Measurements from ENCODE around the gene NUDT14. TPM values are rescaled to one million over a fixed set of nuclear protein-coding genes. Genes with fewer than 3 reads are reported as not detected.

NUDT14 gene
- total and polyA plus RNA-seq, 2 donors from 2014 or later: 48.6 to 59.1 TPM

- no peak for TF ChIP-seq CTCF (IDR thresholded peaks at IDR 0.05; ENCODE audit: borderline replicate concordance, extremely low read depth, insufficient read depth)
- FAIRE-seq (no peak), DNase-seq (no peak)
- H3K36me3 ChIP-seq (ENCODE audit: control insufficient read depth in 2 of 3, insufficient read depth in 3 of 3, low read length in 3 of 3): no peaks in the 10 kb centered on the region
- H3K27ac ChIP-seq (ENCODE audit: low read depth in 2 of 2, low read length in 2 of 2): no peak overlapping the region
- H3K4me3 ChIP-seq (ENCODE audit: low read length in 3 of 3): no peak overlapping the region
- intact Hi-C loops (cut with DNase I): no loop called here
- H3K9me3 ChIP-seq (ENCODE audit: control insufficient read depth in 2 of 3, insufficient read depth in 1 of 3, low read length in 3 of 3): no peaks in the 10 kb centered on the region
- no peaks in the 10 kb centered on the region for H3K4me1 ChIP-seq (ENCODE audit: control insufficient read depth in 2 of 3, insufficient read depth in 2 of 3, low read depth in 1 of 3, low read length in 3 of 3)
- no peak overlapping the region for H3K9ac ChIP-seq (ENCODE audit: low read length in 3 of 3)
- no peaks in the 10 kb centered on the region for H3K27me3 ChIP-seq (ENCODE audit: control insufficient read depth, insufficient read depth, low read length)
Observed at GRCh38 chr14:105128059-105128458, 53.1 kb downstream of the NUDT14 start.

- H3K9me3 ChIP-seq (ENCODE audit: control insufficient read depth in 2 of 3, insufficient read depth in 1 of 3, low read length in 3 of 3): peaks cover 0 to 7% (median 2%) of the 10 kb centered on the region in 3 donors
- no peak for TF ChIP-seq CTCF (IDR thresholded peaks at IDR 0.05; ENCODE audit: borderline replicate concordance, extremely low read depth, insufficient read depth)
- intact Hi-C loops (cut with DNase I): no loop called here
- FAIRE-seq (no peak), DNase-seq (no peak)
- H3K27ac ChIP-seq (ENCODE audit: low read depth in 2 of 2, low read length in 2 of 2): no peak overlapping the region
- no peak overlapping the region for H3K9ac ChIP-seq (ENCODE audit: low read length in 3 of 3)
- H3K27me3 ChIP-seq (ENCODE audit: control insufficient read depth, insufficient read depth, low read length): no peaks in the 10 kb centered on the region
- no peaks in the 10 kb centered on the region for H3K36me3 ChIP-seq (ENCODE audit: control insufficient read depth in 2 of 3, insufficient read depth in 3 of 3, low read length in 3 of 3)
- no peak overlapping the region for H3K4me3 ChIP-seq (ENCODE audit: low read length in 3 of 3)
- H3K4me1 ChIP-seq (ENCODE audit: control insufficient read depth in 2 of 3, insufficient read depth in 2 of 3, low read depth in 1 of 3, low read length in 3 of 3): no peaks in the 10 kb centered on the region
Observed at GRCh38 chr14:105126981-105127329, 54.2 kb downstream of the NUDT14 start.

GRCh38 chr14:105126126-105126980, 54.8 kb downstream of the NUDT14 start:
- no peaks in the 10 kb centered on the region for H3K36me3 ChIP-seq (ENCODE audit: control insufficient read depth in 2 of 3, insufficient read depth in 3 of 3, low read length in 3 of 3)
- peaks cover 0 to 13% (median 3%) of the 10 kb centered on the region in 3 donors for H3K9me3 ChIP-seq (ENCODE audit: control insufficient read depth in 2 of 3, insufficient read depth in 1 of 3, low read length in 3 of 3)
- no peak overlapping the region for H3K4me3 ChIP-seq (ENCODE audit: low read length in 3 of 3)
- intact Hi-C loops (cut with DNase I): no loop called here
- no peaks in the 10 kb centered on the region for H3K27me3 ChIP-seq (ENCODE audit: control insufficient read depth, insufficient read depth, low read length)
- H3K4me1 ChIP-seq (ENCODE audit: control insufficient read depth in 2 of 3, insufficient read depth in 2 of 3, low read depth in 1 of 3, low read length in 3 of 3): no peaks in the 10 kb centered on the region
- no peak for TF ChIP-seq CTCF (IDR thresholded peaks at IDR 0.05; ENCODE audit: borderline replicate concordance, extremely low read depth, insufficient read depth)
- H3K9ac ChIP-seq (ENCODE audit: low read length in 3 of 3): no peak overlapping the region
- FAIRE-seq (no peak), DNase-seq (no peak)
- H3K27ac ChIP-seq (ENCODE audit: low read depth in 2 of 2, low read length in 2 of 2): no peak overlapping the region

All from kidney (tissue), 14 donors.